K562 (cell line): ENCODE results near the gene FMNL2. TPM values are rescaled to one million over a fixed set of nuclear protein-coding genes. Genes with fewer than 3 reads are reported as not detected.

Experiments
- ATAC-seq: fragments of 200-7000 bp; cut with Tn5 transposase; 3 replicates; pipeline ENCODE4 v1.9.1; 2020; ENCODE audit warnings: moderate library complexity
- BruUV-seq: library from RNA; stranded (reverse); fragments of 400-500 nt; replicated peaks from 2 replicates; lab custom pipeline; 2021; lab: Mats Ljungman, UMichigan
- CTCF ChIA-PET: fragments of 300-600 bp; formaldehyde crosslinking; extraction: SDS; loops from one replicate; lab custom pipeline; 2021; ENCODE audit warnings: low intra/inter-chr PET ratio; lab: Yijun Ruan, JAX
- POLR2A ChIA-PET: fragments of 300-600, 350-650 bp; sonication (Branson Sonifier 250); formaldehyde crosslinking; extraction: SDS; loops from one replicate; lab custom pipeline; 2021; ENCODE audit warnings: antibody characterized with exemption, inconsistent platforms; lab: Yijun Ruan, JAX
- DNase-seq, 4 experiments: peaks; one replicate each; pipeline versions ENCODE4 v3.0.0 to v3.0.0-alpha.2; 2011 to 2018; ENCODE audit warnings: low spot score in 3 of 4, mixed read lengths in 3 of 4; ENCODE audit errors: extremely low read depth in 1 of 4
- FAIRE-seq: peaks from 2 replicates; lab custom pipeline; 2011; peaks lifted over from hg19 to GRCh38; lab: Jason Lieb, UNC
- H2AFZ ChIP-seq: 2 replicates; pipeline ENCODE4 v1.6.0; 2011; ENCODE audit warnings: low read depth, low read length, control low read depth, inconsistent platforms
- H3K27ac ChIP-seq: fragments of 200-600 bp; 3 replicates; pipeline ENCODE4 v1.8.0; 2011; ENCODE audit warnings: low read depth, mild to moderate bottlenecking, control low read depth, inconsistent platforms, low read length, moderate library complexity, mixed read lengths; ENCODE audit errors: extremely low read depth
- H3K27me3 ChIP-seq, 2 experiments: fragments of 300-600 bp in 1 of 2; 2 replicates in 1 of 2; 3 replicates in 1 of 2; pipeline versions ENCODE4 v1.6.0 to v1.8.0; 2011; ENCODE audit warnings: inconsistent platforms in 2 of 2, low read length in 2 of 2, mild to moderate bottlenecking in 1 of 2, mixed read lengths in 1 of 2, moderate library complexity in 1 of 2; ENCODE audit not compliant: control insufficient read depth in 2 of 2, insufficient read depth in 2 of 2
- H3K36me3 ChIP-seq: fragments of 300-600 bp; 3 replicates; pipeline ENCODE4 v1.8.0; 2011; ENCODE audit warnings: mild to moderate bottlenecking, low read length, inconsistent platforms; ENCODE audit not compliant: control insufficient read depth, insufficient read depth
- H3K4me1 ChIP-seq, 2 experiments: fragments of 200-600 bp in 1 of 2; replicated peaks in 1 of 2; 2 replicates in 1 of 2; 3 replicates in 1 of 2; pipeline versions ENCODE4 v1.5.1 to v1.8.0; 2011; ENCODE audit warnings: inconsistent platforms in 2 of 2, low read length in 2 of 2, mild to moderate bottlenecking in 1 of 2, mixed read lengths in 1 of 2, moderate library complexity in 1 of 2; ENCODE audit not compliant: control insufficient read depth in 2 of 2, insufficient read depth in 2 of 2
- H3K4me2 ChIP-seq: 2 replicates; pipeline ENCODE4 v1.6.1; 2011; ENCODE audit warnings: low read length, control low read depth, inconsistent platforms, mixed read lengths; ENCODE audit not compliant: insufficient read depth
- H3K4me3 ChIP-seq: fragments of 200-600 bp; sonication (generic), shearing (Covaris generic); 2 replicates; pipeline ENCODE4 v1.5.1; 2016; ENCODE audit warnings: control low read depth, inconsistent platforms
- H3K79me2 ChIP-seq: fragments of 200-600 bp; 3 replicates; pipeline ENCODE4 v1.8.0; 2011; ENCODE audit warnings: low read length, inconsistent platforms; ENCODE audit not compliant: control insufficient read depth, insufficient read depth
- H3K9ac ChIP-seq, 2 experiments: 2 replicates each; pipeline versions ENCODE4 v1.6.0 to v1.6.1; 2011; ENCODE audit warnings: low read depth in 2 of 2, low read length in 2 of 2, control low read depth in 1 of 2, inconsistent platforms in 1 of 2, mild to moderate bottlenecking in 1 of 2, mixed read lengths in 1 of 2; ENCODE audit not compliant: insufficient read depth in 1 of 2
- H3K9me1 ChIP-seq: one replicate; pipeline ENCODE4 v1.6.0; 2011; ENCODE audit warnings: inconsistent platforms, mild to moderate bottlenecking, low read length, moderate library complexity; ENCODE audit not compliant: control insufficient read depth, insufficient read depth
- H3K9me3 ChIP-seq: replicated peaks from 2 replicates; pipeline ENCODE4 v1.5.1; 2011; ENCODE audit warnings: low read depth, low read length, inconsistent platforms; ENCODE audit not compliant: control insufficient read depth, insufficient read depth
- H4K20me1 ChIP-seq: replicated peaks from 2 replicates; pipeline ENCODE4 v1.6.1; 2011; ENCODE audit warnings: low read length, inconsistent platforms, mixed read lengths; ENCODE audit not compliant: control insufficient read depth, insufficient read depth
- C11orf30 ChIP-seq: fragments of 450-650 bp; IDR thresholded peaks from 2 replicates; pipeline ENCODE4 v1.6.1; 2016; ENCODE audit warnings: low read depth, mild to moderate bottlenecking
- CEBPB ChIP-seq: fragments of 450-650 bp; IDR thresholded peaks from 2 replicates; pipeline ENCODE4 v1.6.1; 2016; ENCODE audit warnings: missing genetic modification characterization, missing compliant biosample characterization
- CHCHD3 ChIP-seq: fragments of 250-450 bp; sonication (Bioruptor Pico); IDR thresholded peaks from 2 replicates; pipeline ENCODE4 v2.1.2; 2022; ENCODE audit warnings: mild to moderate bottlenecking
- DIDO1 ChIP-seq: fragments of 450-650 bp; IDR thresholded peaks from 2 replicates; pipeline ENCODE4 v1.6.1; 2016; ENCODE audit warnings: low read depth, missing biosample characterization, missing genetic modification characterization
- DPF2 ChIP-seq: fragments of 450-650 bp; IDR thresholded peaks from 2 replicates; pipeline ENCODE4 v1.6.1; 2016
- ESRRB ChIP-seq: fragments of 250-450 bp; sonication (Bioruptor Pico); IDR thresholded peaks from 2 replicates; pipeline ENCODE4 v1.5.0; 2020; ENCODE audit warnings: mild to moderate bottlenecking, moderate library complexity, borderline replicate concordance
- HMGN3 ChIP-seq: IDR thresholded peaks from 2 replicates; pipeline ENCODE4 v1.6.1; 2011; ENCODE audit warnings: borderline replicate concordance, low read depth, mild to moderate bottlenecking, mixed read lengths, low read length; ENCODE audit not compliant: insufficient read length; ENCODE audit errors: extremely low read depth
- JUN ChIP-seq, 2 experiments: sonication (generic) in 1 of 2; formaldehyde crosslinking in 1 of 2; IDR thresholded peaks; 2 replicates each; pipeline versions ENCODE4 v1.6.1 to v1.8.0; 2012 to 2022; ENCODE audit warnings: borderline replicate concordance in 2 of 2, mild to moderate bottlenecking in 2 of 2, improper control_type of control experiment in 1 of 2, low read depth in 1 of 2, low read length in 1 of 2, missing genetic modification reagents in 1 of 2
- MCM5 ChIP-seq: fragments of 450-650 bp; IDR thresholded peaks from 2 replicates; pipeline ENCODE4 v1.6.1; 2016; ENCODE audit warnings: low read depth
- POLR2G ChIP-seq: fragments of 200-400 bp; formaldehyde crosslinking; IDR thresholded peaks from 2 replicates; pipeline ENCODE4 v1.6.1; 2017; ENCODE audit warnings: low read depth, mild to moderate bottlenecking, antibody characterized with exemption, low read length, moderate library complexity
- POU5F1 ChIP-seq: fragments of 150-350 bp; IDR thresholded peaks from 2 replicates; pipeline ENCODE4 v1.6.1; 2014; ENCODE audit warnings: borderline replicate concordance, low read length, low read depth, mild to moderate bottlenecking; ENCODE audit not compliant: partially characterized antibody
- RUNX1 ChIP-seq: sonication (generic); IDR thresholded peaks from 2 replicates; pipeline ENCODE4 v1.6.1; 2016; ENCODE audit warnings: antibody characterized with exemption, low read depth
- SIRT6 ChIP-seq: IDR thresholded peaks from one replicate; pipeline ENCODE4 v1.6.1; 2012; ENCODE audit warnings: low read depth, mild to moderate bottlenecking, control low read depth, inconsistent platforms, low read length, moderate library complexity
- SUPT5H ChIP-seq: fragments of 450-650 bp; IDR thresholded peaks from 2 replicates; pipeline ENCODE4 v1.6.1; 2016
- TEAD4 ChIP-seq, 2 experiments: sonication (generic) in 1 of 2; formaldehyde crosslinking in 1 of 2; IDR thresholded peaks; 2 replicates each; pipeline versions ENCODE4 v1.6.1 to v1.8.0; 2012 to 2022; ENCODE audit warnings: borderline replicate concordance in 1 of 2, inconsistent platforms in 1 of 2, low read length in 1 of 2, mild to moderate bottlenecking in 1 of 2, missing genetic modification reagents in 1 of 2
- XRCC3 ChIP-seq: fragments of 450-650 bp; IDR thresholded peaks from 2 replicates; pipeline ENCODE4 v1.6.1; 2017; ENCODE audit warnings: mild to moderate bottlenecking, moderate library complexity
- ZNF175 ChIP-seq: fragments of 200-800 bp; sonication (Bioruptor generic); IDR thresholded peaks from 2 replicates; pipeline ENCODE4 v1.6.1; 2016; ENCODE audit warnings: low read depth, mild to moderate bottlenecking, missing genetic modification characterization, missing compliant biosample characterization
- WGBS: fragments of 100-300 bp; shearing (Covaris generic); methylation state at CpG from one replicate; pipeline ENCODE4 v1.1.6; 2016; ENCODE audit warnings: low coverage, mixed read lengths; ENCODE audit not compliant: insufficient coverage; ENCODE audit errors: missing lambda C conversion rate; 5-methylcytosine and 5-hydroxymethylcytosine counted together
- in situ Hi-C: fragments of 300-500 bp; cut with MboI; formaldehyde crosslinking; loops from 4 replicates; pipeline ENCODE4 v1.15.0; 2018; ENCODE audit warnings: inconsistent platforms, mixed read lengths
- intact Hi-C: fragments of 100-400 bp; cut with micrococcal nuclease; formaldehyde crosslinking; loops from 2 replicates; pipeline ENCODE4 v1.14.2; 2022
- polyA plus RNA-seq, 8 experiments: library from polyadenylated mRNA; depleted of rRNA in 4 of 8; stranded (reverse) in 5 of 8; unstranded in 3 of 8; fragments of >200 nt; fragmentation: Nextera tagmentation in 2 of 8; fragmentation: Illumina TruSeq in 1 of 8; extraction: Ambion mirVana in 2 of 8; extraction: Trizol in 1 of 8; gene quantifications; 2 replicates each; pipeline versions ENCODE4 v1.2.1 to v1.2.3, GENCODE V29; 2011 to 2014; ENCODE audit warnings: inconsistent platforms in 1 of 8, missing spikeins in 1 of 8
- total RNA-seq, 7 experiments: library from RNA; depleted of rRNA in 6 of 7; stranded (reverse); fragments of >200 nt in 6 of 7; fragmentation: Illumina TruSeq in 2 of 7; extraction: Trizol in 2 of 7; gene quantifications; 2 replicates each; pipeline versions ENCODE4 v1.2.1 to v1.2.3, GENCODE V29; 2011 to 2021; ENCODE audit warnings: low replicate concordance in 1 of 7
- TF ChIP-seq, protein P1 (sequence below), 2 experiments: fragments of 200-800 bp in 1 of 2; sonication (Bioruptor generic) in 1 of 2; sonication (generic) in 1 of 2; formaldehyde crosslinking in 1 of 2; IDR thresholded peaks in 1 of 2; conservative IDR thresholded peaks in 1 of 2; 2 replicates each; pipeline versions ENCODE4 v1.5.0 to v1.6.1; 2016 to 2020; ENCODE audit warnings: missing compliant biosample characterization in 1 of 2, missing genetic modification characterization in 1 of 2, missing genetic modification reagents in 1 of 2

The FMNL2 gene
- total and polyA plus RNA-seq, 9 of the 15 experiments (the other 6 are each of a cell fraction or from before 2014, with no cell fraction given): 0.15 to 0.49 (median 0.24) TPM; not detected in 1

DNA sequence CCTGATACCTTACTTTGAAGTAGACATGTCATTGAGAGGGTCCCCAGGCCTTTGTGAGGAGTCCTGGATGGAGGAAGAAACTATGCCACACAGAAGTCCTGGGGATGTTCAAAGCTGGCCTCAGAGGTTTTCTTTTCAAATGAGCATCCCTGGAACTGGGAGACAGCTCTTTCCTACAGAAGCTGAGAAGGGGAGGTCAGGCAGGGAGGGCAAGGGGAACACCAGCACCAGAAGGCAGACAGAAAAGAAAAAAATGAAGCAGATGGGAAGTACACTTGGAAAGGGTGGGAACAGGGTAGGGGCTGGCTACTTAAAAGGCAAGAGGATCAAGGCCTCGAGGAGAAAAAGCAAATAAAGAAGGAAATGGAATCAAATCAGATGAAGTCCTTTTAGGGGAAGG lies 120.0 kb downstream of the FMNL2 start:
- in situ Hi-C loops: no loop called here
- Histone ChIP-seq H3K36me3 (no peaks in the 10 kb centered on the region), H3K27ac (no peak overlapping the region), H4K20me1 (no peaks in the 10 kb centered on the region), H3K27me3 (peaks cover 4 to 17% of the 10 kb centered on the region in 2 experiments; a peak in 3 of 5 replicates)
- CTCF ChIA-PET: no interaction called here
- DNase-seq (no peak), ATAC-seq (no peak)
- no TSS peak for BruUV-seq
- TF ChIP-seq RUNX1 (no peak), ESRRB (CRISPR knock-in tag) (no peak), MCM5 (no peak), TEAD4 (IDR thresholded peaks at IDR 0.05; ENCODE audit: low read length) (no peak), TEAD4 (CRISPR knock-in tag; IDR thresholded peaks at IDR 0.05; ENCODE audit: borderline replicate concordance) (no peak), CEBPB (no peak), ZNF175 (no peak), DPF2 (no peak), HMGN3 (no peak), C11orf30 (no peak), POLR2G (no peak), JUN (IDR thresholded peaks at IDR 0.05; ENCODE audit: borderline replicate concordance, low read depth, low read length) (no peak), JUN (CRISPR knock-in tag; IDR thresholded peaks at IDR 0.05; ENCODE audit: borderline replicate concordance) (no peak), POU5F1 (no peak), CHCHD3 (CRISPR knock-in tag) (no peak), SIRT6 (no peak), DIDO1 (tag) (no peak), XRCC3 (no peak), SUPT5H (no peak)
- TF ChIP-seq, protein P1, sequence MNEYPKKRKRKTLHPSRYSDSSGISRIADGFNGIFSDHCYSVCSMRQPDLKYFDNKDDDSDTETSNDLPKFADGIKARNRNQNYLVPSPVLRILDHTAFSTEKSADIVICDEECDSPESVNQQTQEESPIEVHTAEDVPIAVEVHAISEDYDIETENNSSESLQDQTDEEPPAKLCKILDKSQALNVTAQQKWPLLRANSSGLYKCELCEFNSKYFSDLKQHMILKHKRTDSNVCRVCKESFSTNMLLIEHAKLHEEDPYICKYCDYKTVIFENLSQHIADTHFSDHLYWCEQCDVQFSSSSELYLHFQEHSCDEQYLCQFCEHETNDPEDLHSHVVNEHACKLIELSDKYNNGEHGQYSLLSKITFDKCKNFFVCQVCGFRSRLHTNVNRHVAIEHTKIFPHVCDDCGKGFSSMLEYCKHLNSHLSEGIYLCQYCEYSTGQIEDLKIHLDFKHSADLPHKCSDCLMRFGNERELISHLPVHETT (CRISPR knock-in tag; conservative IDR thresholded peaks at IDR 0.05 in 1 of 2, IDR thresholded peaks at IDR 0.05 in 1 of 2): no peak
- TF ChIP-seq, all 486 proteins: peak for 0
- no peaks in the 10 kb centered on the region for H3K9me1 ChIP-seq
- intact Hi-C loops: no loop called here
- no peaks in the 10 kb centered on the region for H3K9me3 ChIP-seq
- H2AFZ ChIP-seq: no peak overlapping the region
- no peaks in the 10 kb centered on the region for H3K4me1 ChIP-seq
- WGBS: 0% methylated on average over 1 of the region's 1 CpG
- no peaks in the 10 kb centered on the region for H3K79me2 ChIP-seq
- FAIRE-seq: no peak
- POLR2A ChIA-PET: interaction anchor here (1.2 kb wide), 2 partner anchors 8 to 12 kb away, joined by 4 read pairs; no protein-coding TSS in a partner anchor
- no peak overlapping the region for H3K9ac ChIP-seq
- H3K4me2 ChIP-seq: no peak overlapping the region
- no peak overlapping the region for H3K4me3 ChIP-seq
